ENCODE measurements around the gene ASTN2. TPM values are rescaled to one million over a fixed set of nuclear protein-coding genes. Genes with fewer than 3 reads are reported as not detected.

ASTN2 gene
- total RNA-seq, 4 donors from 2014 or later = 0.97 to 4.7 (median 3.0) TPM

DNA sequence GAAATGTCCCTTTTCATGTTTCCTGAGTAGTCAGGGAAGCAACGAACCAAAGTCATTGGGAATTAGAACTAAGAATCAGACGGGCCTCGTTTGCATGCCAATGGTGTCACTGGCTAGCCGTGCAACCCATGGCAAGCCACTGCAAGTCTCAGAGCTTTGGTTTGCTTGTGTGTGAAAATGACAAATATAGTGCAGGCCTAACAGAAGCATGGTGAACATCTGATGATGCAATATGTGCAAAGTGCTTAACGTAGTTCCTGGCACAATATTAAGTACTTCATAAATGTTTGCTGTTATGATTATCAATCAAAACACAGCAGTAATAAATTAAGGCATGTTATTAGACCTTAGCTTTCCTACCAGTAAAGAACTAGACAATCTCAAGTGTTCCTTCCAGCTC, 845.7 kb downstream of the ASTN2 start:
- intact Hi-C loops (cut with DNase I; ENCODE audit: low total_unique reads) = no loop called here
- H3K4me3 ChIP-seq (ENCODE audit: low read depth, poor library complexity, severe bottlenecking) = no peak overlapping the region
- no peak for TF ChIP-seq POLR2A (IDR thresholded peaks at IDR 0.05)
- TF ChIP-seq, protein P1, sequence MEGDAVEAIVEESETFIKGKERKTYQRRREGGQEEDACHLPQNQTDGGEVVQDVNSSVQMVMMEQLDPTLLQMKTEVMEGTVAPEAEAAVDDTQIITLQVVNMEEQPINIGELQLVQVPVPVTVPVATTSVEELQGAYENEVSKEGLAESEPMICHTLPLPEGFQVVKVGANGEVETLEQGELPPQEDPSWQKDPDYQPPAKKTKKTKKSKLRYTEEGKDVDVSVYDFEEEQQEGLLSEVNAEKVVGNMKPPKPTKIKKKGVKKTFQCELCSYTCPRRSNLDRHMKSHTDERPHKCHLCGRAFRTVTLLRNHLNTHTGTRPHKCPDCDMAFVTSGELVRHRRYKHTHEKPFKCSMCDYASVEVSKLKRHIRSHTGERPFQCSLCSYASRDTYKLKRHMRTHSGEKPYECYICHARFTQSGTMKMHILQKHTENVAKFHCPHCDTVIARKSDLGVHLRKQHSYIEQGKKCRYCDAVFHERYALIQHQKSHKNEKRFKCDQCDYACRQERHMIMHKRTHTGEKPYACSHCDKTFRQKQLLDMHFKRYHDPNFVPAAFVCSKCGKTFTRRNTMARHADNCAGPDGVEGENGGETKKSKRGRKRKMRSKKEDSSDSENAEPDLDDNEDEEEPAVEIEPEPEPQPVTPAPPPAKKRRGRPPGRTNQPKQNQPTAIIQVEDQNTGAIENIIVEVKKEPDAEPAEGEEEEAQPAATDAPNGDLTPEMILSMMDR (IDR thresholded peaks at IDR 0.05) = no peak
- no peak for DNase-seq (ENCODE audit: low spot score in 2 of 2)
- WGBS, 2 donors = 41 to 49% methylated on average over 5 of the region's 5 CpGs

DNA sequence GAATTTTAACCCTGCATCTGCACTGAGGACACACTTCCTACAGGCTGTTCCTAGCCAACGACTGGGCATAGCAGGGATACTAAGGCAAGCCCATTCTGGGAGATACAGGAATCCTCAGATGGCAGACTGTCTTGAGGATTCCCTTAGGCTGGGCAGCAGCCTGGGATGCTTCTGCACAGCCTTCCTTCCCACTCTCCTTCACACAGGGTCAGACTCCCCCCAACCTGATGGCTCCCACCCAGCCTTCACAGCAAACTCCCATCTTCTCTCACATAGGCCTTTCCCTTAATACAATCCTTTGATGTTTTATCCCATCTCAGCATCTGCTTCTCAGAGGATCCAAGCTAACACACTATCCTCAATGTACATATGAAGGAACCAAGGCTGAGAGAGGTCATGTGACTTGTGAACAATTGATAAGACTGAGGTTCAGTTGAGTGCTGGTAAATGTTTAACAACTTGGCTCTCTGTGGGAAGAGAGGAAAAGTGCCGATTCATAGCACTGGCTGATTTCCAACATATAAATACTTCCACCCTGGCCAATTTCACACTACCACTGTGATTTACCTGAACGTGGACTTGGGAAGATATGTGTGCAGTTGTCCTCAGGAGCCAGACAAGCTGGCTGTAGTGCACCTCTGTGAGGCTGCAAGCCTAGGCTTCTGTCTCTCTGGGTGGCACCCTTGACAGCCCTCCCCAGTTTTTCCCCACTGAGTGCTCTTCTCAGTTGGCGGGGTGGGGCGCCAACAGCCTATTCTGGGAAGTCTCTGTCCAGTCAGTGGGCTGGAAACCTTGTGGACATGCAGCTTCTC, 848.0 kb downstream of the ASTN2 start:
- intact Hi-C loops (cut with DNase I; ENCODE audit: low total_unique reads) = no loop called here
- TF ChIP-seq, protein P1 (IDR thresholded peaks at IDR 0.05) = no peak
- no peak overlapping the region for H3K4me3 ChIP-seq (ENCODE audit: low read depth, poor library complexity, severe bottlenecking)
- DNase-seq (ENCODE audit: low spot score in 2 of 2) = no peak
- WGBS, 2 donors = 54 to 58% methylated on average over 4 to 5 of the region's 5 CpGs

DNA sequence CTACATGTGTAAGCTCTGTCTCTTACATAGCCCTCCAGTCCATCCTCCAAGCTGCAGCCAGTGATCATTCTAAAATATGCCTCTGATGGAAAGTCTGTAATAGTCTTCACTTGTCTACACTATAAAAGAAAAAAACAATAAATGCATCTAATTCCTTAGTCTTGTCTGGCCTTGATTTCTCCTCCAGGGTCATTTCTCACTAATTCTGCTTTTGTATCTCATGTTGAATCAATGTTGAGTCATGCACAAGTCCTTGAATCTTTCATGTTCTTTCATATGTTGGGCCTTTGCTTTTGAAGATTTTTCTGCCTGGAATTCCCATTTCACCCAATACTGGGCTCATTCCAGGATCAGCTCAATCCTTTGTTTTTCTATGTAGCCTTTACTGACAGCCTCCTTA, 848.9 kb downstream of the ASTN2 start:
- TF ChIP-seq, protein P1 (IDR thresholded peaks at IDR 0.05) = no peak
- no peak for TF ChIP-seq POLR2A (IDR thresholded peaks at IDR 0.05)
- intact Hi-C loops (cut with DNase I; ENCODE audit: low total_unique reads) = no loop called here
- no peak for DNase-seq (ENCODE audit: low spot score in 2 of 2)
- no peak overlapping the region for H3K4me3 ChIP-seq (ENCODE audit: low read depth, poor library complexity, severe bottlenecking)

DNA sequence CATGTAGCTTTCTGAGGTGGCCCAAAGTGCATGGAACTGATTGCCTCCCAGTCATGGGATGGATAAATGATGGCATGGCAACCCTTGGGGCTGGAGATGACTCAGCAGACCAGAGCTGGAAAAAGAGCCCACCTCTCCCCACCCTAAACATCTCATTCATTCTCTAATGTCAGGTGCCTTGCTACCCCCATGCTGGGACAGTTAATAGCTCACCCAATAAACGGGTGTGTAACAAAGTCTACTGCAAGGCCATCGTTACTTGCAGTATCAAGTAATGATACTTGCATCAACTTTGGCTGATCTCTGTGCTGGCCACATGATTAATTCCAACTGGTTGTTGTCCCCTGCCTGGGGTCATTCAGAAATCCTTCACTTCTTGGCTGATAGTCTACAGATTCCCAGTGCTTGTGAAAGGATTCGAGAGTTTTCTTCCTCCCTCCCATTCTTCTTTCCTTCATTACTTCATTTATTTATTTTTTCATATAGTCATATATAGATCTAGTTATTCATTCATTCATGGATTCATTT, 850.5 kb downstream of the ASTN2 start:
- no peak for TF ChIP-seq POLR2A (IDR thresholded peaks at IDR 0.05)
- TF ChIP-seq, protein P1 (IDR thresholded peaks at IDR 0.05) = no peak
- WGBS, 2 donors = 59 to 84% methylated on average over 3 of the region's 3 CpGs

DNA sequence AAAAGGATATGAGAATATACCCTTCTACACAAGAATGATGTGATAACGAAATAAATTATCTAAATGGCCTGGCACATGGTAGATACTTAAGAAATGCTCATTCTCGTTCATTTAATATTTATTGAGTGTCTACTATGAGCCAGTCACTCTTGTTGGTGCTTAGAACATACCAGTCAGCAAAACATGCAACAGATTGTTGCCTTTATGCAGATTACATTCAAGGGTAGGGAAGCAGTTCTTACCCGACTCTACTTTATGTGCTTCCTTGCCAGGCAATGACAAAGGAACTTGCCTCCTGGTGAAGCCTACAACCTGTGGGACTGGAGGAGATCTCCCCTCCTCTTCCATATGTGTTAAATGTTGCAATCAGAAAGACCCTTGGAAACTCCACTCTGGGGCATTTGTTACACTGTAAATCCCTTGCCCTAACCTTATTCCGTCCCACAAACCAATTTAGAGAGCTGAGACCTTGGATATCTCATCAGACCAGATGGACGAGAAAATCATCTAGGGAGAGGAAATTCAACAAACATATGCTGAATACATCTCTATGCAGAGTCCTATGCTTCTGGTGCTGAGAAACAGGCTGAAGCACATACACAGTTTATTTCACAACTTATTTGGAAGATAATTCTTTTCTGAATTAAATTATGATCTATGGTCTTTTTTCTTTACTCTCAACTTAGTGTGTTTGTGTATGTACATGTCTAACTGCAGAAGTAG, 855.9 kb downstream of the ASTN2 start:
- no peak overlapping the region for H3K4me3 ChIP-seq (ENCODE audit: low read depth, poor library complexity, severe bottlenecking)
- intact Hi-C loops (cut with DNase I; ENCODE audit: low total_unique reads) = no loop called here
- WGBS, 2 donors = 76 to 94% methylated on average over 5 of the region's 5 CpGs

More for the DNA sequence above, 850.5 kb downstream of the ASTN2 start:
- DNase-seq (ENCODE audit: low spot score in 2 of 2) = no peak
- intact Hi-C loops (cut with DNase I; ENCODE audit: low total_unique reads) = no loop called here
- no peak overlapping the region for H3K4me3 ChIP-seq (ENCODE audit: low read depth, poor library complexity, severe bottlenecking)

More for the DNA sequence above, 855.9 kb downstream of the ASTN2 start:
- no peak for TF ChIP-seq POLR2A (IDR thresholded peaks at IDR 0.05)
- TF ChIP-seq, protein P1 (IDR thresholded peaks at IDR 0.05) = no peak
- DNase-seq (ENCODE audit: low spot score in 2 of 2) = no peak

Data from lower leg skin (tissue), 4 donors.